ENCODE measurements around the gene DLG4. TPM values are rescaled to one million over a fixed set of nuclear protein-coding genes. Genes with fewer than 3 reads are reported as not detected.

DLG4 gene
- total RNA-seq (2021) = 47.1 to 59.7 TPM (median 48.0 TPM) in 3 replicates
- Bru-seq, nascent RNA = percentile 54 among the genes with signal in this experiment
- long read RNA-seq, experiment 1, partial matches to known transcripts = 1 of 1 reads
- long read RNA-seq, experiment 1, other reads (novel, unspliced or antisense) = 0 of 1 reads
- long read RNA-seq, experiment 2, partial matches to known transcripts = 8 of 13 reads
- long read RNA-seq, experiment 2, other reads (novel, unspliced or antisense) = 4 of 13 reads
- long read RNA-seq, experiment 3 = 0 reads

- H3K27me3 Mint-ChIP-seq (ENCODE audit: low read depth) = peaks cover 4% of the 10 kb centered on the region; the same call in 1 of the 2 replicates
- no peaks in the 10 kb centered on the region for H3K9me3 Mint-ChIP-seq
- TF ChIP-seq NFATC4 (CRISPR knock-in tag; IDR thresholded peaks at IDR 0.05) (peak; percentile 79), KAT7 (CRISPR knock-in tag; IDR thresholded peaks at IDR 0.05; ENCODE audit: borderline replicate concordance) (no peak), TCF7 (CRISPR knock-in tag; IDR thresholded peaks at IDR 0.05; ENCODE audit: low read depth) (no peak), FOXK1 (CRISPR knock-in tag; IDR thresholded peaks at IDR 0.05) (peak; percentile 70), IRF1 (CRISPR knock-in tag; IDR thresholded peaks at IDR 0.05) (peak; percentile 74; the same call in 1 of the 2 replicates), MLX (CRISPR knock-in tag; IDR thresholded peaks at IDR 0.05) (no peak), ATF3 (CRISPR knock-in tag; conservative IDR thresholded peaks at IDR 0.05) (no peak), USF2 (CRISPR knock-in tag; IDR thresholded peaks at IDR 0.05) (peak; percentile 38), MAX (CRISPR knock-in tag; IDR thresholded peaks at IDR 0.05) (peak; percentile 16), CTCF (IDR thresholded peaks at IDR 0.05) (no peak), SMAD3 (CRISPR knock-in tag; IDR thresholded peaks at IDR 0.05; ENCODE audit: borderline replicate concordance) (0 out of 2 replicates have a peak, but pooled peaks have one; percentile 19), FOXP1 (CRISPR knock-in tag; IDR thresholded peaks at IDR 0.05; ENCODE audit: borderline replicate concordance) (peak; percentile 48; the same call in 1 of the 2 replicates), SMAD4 (CRISPR knock-in tag; IDR thresholded peaks at IDR 0.05) (no peak), MYBL2 (CRISPR knock-in tag; IDR thresholded peaks at IDR 0.05) (peak; percentile 75; the same call in 1 of the 2 replicates), GABPB1 (CRISPR knock-in tag; IDR thresholded peaks at IDR 0.05) (peak; percentile 60; the same call in 1 of the 2 replicates), EMX1 (CRISPR knock-in tag; IDR thresholded peaks at IDR 0.05) (0 out of 2 replicates have a peak, but pooled peaks have one; percentile 52), ZNF423 (CRISPR knock-in tag; IDR thresholded peaks at IDR 0.05) (no peak), CREM (CRISPR knock-in tag; IDR thresholded peaks at IDR 0.05) (peak; percentile 57; the same call in 1 of the 2 replicates), AFF4 (CRISPR knock-in tag; IDR thresholded peaks at IDR 0.05; ENCODE audit: borderline replicate concordance) (0 out of 2 replicates have a peak, but pooled peaks have one; percentile 26), PRDM15 (CRISPR knock-in tag; IDR thresholded peaks at IDR 0.05) (peak; percentile 76)
Measured at GRCh38 chr17:7219812-7220592, at the start of gene DLG4, which contains the start of gene ACADVL. Gene DLG4, minus strand, starts transcription at chr17:7219836. Gene ACADVL, plus strand, starts transcription at chr17:7219938. Its CDS starts 47 bp downstream, at chr17:7219985.

More at GRCh38 chr17:7219812-7220592, at the start of gene DLG4, which contains the start of gene ACADVL:
- peak; percentile 90 for DNase-seq (ENCODE audit: low spot score)
- POLR2A ChIA-PET = interaction anchor here (0.6 to 2.1 kb wide), 16 partner anchors 8 to 184 kb away, joined by 3 to 9 read pairs (median 4); partner anchors contain the start of genes CTDNEP1, DVL2, GABARAP and PHF23
- Mint-ChIP-seq H3K4me3 (peak within 1 kb of the TSS; percentile 89), H3K36me3 (peaks cover 11% of the 10 kb centered on the region), H3K4me1 (peaks cover 48% of the 10 kb centered on the region), H3K27ac (peak within 1 kb of the TSS; percentile 93)
- CTCF ChIA-PET = interaction anchor here (0.6 to 4.8 kb wide), 21 partner anchors 10 to 341 kb away, joined by 3 to 36 read pairs (median 4); partner anchors contain the start of genes ACAP1, DVL2, GABARAP and PHF23
- ATAC-seq = peak; percentile 58
